GM13977 (cell line): ENCODE measurements around the gene SMTN.

ENCODE experiments used
- DNase-seq: peaks from one replicate; pipeline ENCODE4 v3.0.0; 2012; ENCODE audit warnings: low spot score
- CTCF ChIP-seq: IDR thresholded peaks from 2 replicates; pipeline ENCODE4 v1.5.1; 2012; ENCODE audit warnings: mild to moderate bottlenecking, control low read depth; ENCODE audit not compliant: insufficient read depth; ENCODE audit errors: extremely low read depth, missing control alignments
- in situ Hi-C: fragments of 300-500 bp; cut with MboI; formaldehyde crosslinking; loops from one replicate; pipeline ENCODE4 v1.12.0; 2022; ENCODE audit warnings: low sequenced_read_pairs, low pct_unique_long_range_greater_than_20kb, mixed read lengths, inconsistent platforms; ENCODE audit not compliant: unreplicated experiment

Gene SMTN

GRCh38 chr22:31119026-31119717, 38.1 kb downstream of the SMTN start:
- no peak for TF ChIP-seq CTCF
- no peak for DNase-seq
- in situ Hi-C loops: no loop called here

GRCh38 chr22:31120230-31120629, 39.1 kb downstream of the SMTN start:
- no peak for TF ChIP-seq CTCF
- no peak for DNase-seq
- in situ Hi-C loops: no loop called here

- no peak for TF ChIP-seq CTCF
- no peak for DNase-seq
- in situ Hi-C loops: no loop called here
These were observed 39.5 kb downstream of the SMTN start for GRCh38 chr22:31120642-31121041.

- no peak for DNase-seq
- no peak for TF ChIP-seq CTCF
- in situ Hi-C loops: no loop called here
These were observed 40.3 kb downstream of the SMTN start for GRCh38 chr22:31121403-31121802.

- in situ Hi-C loops: no loop called here
- no peak for DNase-seq
- TF ChIP-seq CTCF: no peak
These were observed 41.0 kb downstream of the SMTN start for GRCh38 chr22:31122196-31122531.

- in situ Hi-C loops: no loop called here
- no peak for DNase-seq
- no peak for TF ChIP-seq CTCF
These were observed 41.6 kb downstream of the SMTN start, which contains the start of gene INPP5J for GRCh38 chr22:31122532-31123291. Gene INPP5J (plus strand): TSS chr22:31122966. CDS start chr22:31123015, 49 bp downstream.
